Amygdala (tissue), 56 donors: ENCODE data around the gene FGD4.
"Not testable (repeated sequence)": the region's sequence is repeated elsewhere in the genome, so short reads cannot be mapped to it uniquely, and the experiment has no call there.

ENCODE experiments used
- DNase-seq, 56 donors: peaks; one replicate each; lab custom pipeline; 2025; lab: John Stamatoyannopoulos, UW

Gene FGD4

DNA sequence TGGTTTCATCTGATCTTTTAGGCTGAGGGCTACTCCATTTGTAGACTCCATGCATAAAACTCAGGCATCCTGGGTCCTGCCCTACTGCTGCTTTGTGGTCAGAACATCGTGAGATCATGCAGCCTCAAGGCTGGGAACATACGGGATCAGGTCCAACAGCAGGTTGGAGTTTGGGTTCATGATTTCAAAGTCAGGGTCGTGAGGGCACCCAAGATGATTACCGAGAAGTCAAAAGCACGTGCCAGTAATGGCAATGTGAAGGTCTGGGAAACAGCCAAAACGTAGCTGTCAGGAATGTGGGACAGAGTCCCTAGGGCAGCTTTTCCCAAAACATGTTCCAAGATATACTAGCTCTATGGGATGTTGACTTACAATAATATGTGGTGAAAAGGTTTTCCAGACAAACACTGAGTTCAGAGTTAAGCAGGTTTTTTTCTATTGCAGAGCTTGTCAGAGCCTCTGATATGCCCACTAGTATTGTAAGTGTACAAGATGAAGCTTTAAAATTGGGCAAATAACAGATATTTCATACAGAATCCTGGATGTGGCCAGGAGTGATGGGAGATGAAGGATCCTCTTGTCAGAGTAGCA lies 149.4 kb downstream of the FGD4 start:
- no peak for DNase-seq

DNA sequence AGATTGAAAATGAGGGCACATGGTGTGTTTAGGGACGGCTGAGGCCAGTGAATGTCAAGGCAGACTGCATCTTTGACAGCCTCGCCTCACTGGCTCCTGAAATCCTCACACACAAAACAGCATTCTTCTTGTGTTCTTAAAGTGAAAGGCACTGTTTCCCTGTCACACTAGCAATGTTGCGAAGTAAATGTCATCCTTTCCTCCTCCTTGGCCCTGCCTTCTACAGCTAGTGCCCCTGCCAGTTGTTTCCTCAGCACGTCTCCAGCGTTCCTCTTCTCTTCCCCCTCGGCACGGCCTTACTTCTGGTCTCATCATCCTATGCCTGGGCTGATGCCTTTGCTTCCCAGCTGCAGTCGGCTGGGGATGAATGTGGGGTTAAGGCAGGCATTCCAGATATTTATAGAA lies 150.3 kb downstream of the FGD4 start:
- peak in 16 of 56 donors; percentile 18 to 47 (median 33) for DNase-seq

- no peak for DNase-seq
Measured at GRCh38 chr12:32551058-32551457, 151.7 kb downstream of the FGD4 start.

- no peak for DNase-seq
Measured at GRCh38 chr12:32558903-32559302, 159.5 kb downstream of the FGD4 start.

DNA sequence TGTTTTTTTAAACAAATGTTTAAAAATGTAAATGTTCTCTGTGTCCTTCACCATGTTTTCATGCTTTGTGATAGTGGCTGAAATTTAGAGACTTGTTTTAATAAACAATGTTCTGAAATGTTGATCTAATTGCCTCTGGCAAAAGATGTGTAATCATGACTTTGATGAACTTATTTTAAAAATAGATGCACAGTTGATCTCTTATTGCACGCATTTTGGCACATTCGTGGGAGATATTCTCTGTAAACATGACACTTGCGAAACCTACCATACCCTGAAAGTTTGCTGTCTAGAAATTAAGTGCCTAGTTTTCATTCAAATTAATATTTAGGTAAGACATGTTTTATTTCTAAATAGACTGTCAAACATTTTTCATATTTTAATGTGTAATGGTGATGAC lies 160.1 kb downstream of the FGD4 start:
- DNase-seq, result no peak

DNA sequence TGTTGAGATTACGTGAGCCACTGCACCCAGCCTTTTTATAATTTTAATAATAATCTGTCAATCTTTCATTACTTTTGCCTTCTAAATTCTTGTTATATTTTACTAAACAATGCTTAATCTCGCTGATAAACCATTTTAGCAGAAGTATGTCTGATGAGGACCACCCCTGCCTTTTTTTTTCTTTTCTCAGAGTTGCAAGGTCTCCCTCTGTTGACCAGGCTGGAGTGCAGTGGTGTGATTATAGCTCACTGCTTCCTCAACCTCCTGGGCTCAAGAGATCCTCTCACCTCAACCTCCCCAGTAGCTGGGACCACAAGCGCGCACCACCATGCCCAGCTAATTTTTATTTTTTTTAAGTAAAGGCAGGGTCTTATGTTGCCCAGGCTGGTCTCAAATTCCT lies 161.2 kb downstream of the FGD4 start:
- no peak for DNase-seq

DNA sequence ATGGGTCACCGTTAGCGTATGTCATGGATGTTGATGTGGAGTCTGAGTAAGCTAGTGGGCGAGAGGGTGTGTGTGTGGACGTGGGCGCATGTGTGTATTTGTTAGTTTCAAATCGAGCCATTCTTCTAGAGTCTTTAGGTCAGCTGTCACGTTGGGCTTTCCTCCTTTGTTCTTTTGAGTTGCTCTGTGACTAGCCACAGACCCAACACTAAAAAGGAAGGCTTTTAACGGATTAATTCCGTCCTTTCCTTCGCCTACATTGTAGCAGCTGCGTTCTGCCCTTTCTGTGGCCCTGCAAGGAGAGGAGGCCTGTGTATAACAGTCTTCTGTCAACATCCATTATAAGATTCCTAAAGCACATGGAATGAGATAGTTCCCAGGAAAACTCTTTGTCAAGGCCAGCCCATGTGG lies 162.6 kb downstream of the FGD4 start:
- no peak for DNase-seq

DNA sequence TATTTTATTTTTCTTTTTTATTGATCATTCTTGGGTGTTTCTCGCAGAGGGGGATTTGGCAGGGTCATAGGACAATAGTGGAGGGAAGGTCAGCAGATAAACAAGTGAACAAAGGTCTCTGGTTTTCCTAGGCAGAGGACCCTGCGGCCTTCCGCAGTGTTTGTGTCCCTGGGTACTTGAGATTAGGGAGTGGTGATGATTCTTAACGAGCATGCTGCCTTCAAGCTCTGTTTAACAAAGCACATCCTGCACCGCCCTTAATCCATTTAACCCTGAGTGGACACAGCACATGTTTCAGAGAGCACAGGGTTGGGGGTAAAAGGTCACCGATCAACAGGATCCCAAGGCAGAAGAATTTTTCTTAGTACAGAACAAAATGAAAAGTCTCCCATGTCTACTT lies 163.1 kb downstream of the FGD4 start:
- DNase-seq, result not testable (repeated sequence)

DNA sequence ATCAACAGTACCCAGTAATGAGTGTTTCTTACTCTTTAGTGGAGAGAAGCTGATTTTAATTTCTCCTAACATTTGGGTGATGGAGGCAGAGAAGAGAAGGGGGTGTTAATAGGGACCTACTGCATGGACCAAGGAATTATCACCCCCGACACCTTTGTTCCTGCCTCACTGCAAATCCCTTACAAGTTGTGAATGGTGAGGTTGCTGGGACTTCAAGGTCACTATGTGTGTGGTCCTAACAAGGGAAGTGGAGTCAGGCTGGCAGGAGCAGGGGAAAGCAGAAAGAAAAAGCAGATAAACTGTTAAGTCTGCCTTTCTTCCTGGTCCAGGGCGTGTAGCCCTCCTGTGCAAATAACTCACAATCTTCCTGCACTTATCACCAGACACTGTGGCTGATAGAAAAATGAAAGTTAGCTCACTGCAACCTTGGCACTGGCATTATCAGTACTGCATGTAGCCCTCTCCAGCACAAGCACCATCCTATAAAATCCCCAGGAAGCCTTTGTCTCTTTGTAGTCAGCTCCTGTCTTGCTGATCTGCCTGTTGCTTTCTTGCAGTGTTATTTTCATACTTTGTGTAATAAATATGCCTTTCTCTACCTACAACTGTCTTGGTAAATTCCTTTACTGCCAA lies 167.4 kb downstream of the FGD4 start:
- no peak for DNase-seq

GRCh38 chr12:32567296-32567674 lies 167.9 kb downstream of the FGD4 start:
- peak in 7 of 56 donors; percentile 12 to 50 (median 26) for DNase-seq

DNA sequence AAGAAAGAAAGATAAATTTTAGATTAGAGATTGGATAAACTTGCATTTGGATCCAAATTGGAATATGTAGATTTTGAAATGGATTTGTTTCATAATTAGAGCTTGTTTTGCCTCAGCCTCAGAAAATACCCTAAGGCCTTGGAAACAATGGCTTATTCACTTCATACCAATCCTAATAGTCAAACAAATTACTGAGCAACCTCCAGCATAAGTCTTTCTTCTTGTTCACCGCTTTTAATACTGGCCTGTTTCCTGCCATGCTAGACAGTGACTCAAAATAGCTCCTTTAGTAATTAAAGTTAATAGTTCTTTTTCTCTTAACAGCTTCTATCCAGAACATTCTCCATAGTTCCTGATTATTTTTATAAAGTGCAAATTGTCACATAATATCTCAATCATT lies 168.9 kb downstream of the FGD4 start:
- no peak for DNase-seq

DNA sequence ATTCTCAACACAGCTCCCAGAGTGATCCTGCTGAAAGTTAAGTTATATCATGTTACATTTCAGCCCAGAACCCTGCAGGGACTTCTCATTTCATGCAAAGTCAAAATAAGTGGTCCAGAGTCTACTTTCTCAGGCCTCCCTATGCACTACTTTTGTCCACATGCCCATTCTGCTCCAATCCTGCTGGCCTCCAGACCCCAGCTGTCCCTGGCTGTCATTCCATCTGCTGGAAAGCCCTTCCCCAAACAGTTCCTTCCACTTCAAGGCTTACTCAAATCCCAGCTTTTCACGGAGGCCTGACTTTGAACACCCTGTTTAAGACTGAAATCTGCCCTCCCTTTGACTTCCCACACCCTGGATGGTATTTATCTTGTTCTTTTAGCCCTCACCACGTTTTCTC lies 169.9 kb downstream of the FGD4 start:
- no peak for DNase-seq

- DNase-seq, result no peak
Measured at GRCh38 chr12:32574585-32574984, 175.2 kb downstream of the FGD4 start.

- no peak for DNase-seq
Measured at GRCh38 chr12:32577328-32577727, 178.0 kb downstream of the FGD4 start.

DNA sequence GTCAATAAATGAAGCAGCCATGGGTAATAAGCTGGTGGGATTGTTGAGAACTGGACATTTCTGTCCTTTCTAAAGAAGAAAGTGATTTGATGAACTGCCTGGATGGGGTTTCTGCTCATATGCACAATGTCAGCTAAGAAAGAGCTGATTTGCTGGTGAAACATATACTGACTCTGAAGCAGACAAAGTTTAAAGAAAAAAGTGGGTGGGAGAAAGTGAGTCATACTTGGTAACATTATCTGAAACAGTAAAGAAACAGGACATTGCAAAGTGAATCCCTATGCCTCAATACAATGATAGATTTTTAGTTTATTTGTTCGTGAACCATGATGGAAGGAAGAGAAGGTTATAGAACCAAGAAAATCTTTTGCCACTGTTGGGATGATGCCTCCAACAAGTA lies 184.2 kb downstream of the FGD4 start:
- no peak for DNase-seq

DNA sequence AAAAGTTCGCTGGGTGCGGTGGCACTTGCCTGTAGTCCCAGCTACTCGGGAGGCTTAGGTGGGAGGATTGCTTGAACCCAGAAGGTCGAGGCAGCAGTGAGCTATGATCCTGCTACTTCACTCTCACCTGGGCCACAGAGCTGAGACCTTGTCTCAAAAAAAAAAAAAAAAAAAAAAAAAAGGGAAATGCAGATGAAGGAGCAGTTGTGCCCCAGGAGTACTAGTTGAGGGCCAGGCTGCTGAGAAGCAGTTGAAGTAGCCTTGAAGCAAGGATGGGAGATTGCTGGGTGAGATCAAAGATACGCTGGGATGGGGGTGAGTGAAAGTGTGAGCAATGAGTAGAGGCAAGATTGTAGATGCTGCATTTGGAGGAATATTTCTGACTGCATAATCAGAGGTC lies 186.3 kb downstream of the FGD4 start:
- DNase-seq, result no peak

DNA sequence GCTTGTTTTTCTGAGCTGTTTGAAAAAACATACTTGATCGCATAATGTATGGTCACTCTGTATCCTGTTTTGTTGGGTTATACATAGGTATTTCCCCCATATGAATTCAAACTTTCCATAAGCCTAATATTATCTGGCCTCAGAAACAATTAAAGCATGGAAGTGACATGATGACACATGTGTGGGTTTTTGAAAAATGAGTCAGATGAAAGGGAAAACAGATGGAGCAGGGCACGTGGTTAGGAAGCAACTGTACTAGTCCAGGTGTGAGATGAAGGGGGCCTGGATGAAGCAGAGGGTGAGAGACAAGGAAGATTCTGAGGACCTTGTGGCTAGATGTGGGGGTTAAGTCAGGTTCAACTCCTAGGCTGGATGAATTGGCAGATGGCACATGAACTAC lies 187.0 kb downstream of the FGD4 start:
- no peak for DNase-seq

- no peak for DNase-seq
Measured at GRCh38 chr12:32587581-32588495, 188.5 kb downstream of the FGD4 start.

GRCh38 chr12:32588604-32589003 lies 189.2 kb downstream of the FGD4 start:
- no peak for DNase-seq

GRCh38 chr12:32589165-32589865 lies 190.0 kb downstream of the FGD4 start:
- DNase-seq, result no peak

DNA sequence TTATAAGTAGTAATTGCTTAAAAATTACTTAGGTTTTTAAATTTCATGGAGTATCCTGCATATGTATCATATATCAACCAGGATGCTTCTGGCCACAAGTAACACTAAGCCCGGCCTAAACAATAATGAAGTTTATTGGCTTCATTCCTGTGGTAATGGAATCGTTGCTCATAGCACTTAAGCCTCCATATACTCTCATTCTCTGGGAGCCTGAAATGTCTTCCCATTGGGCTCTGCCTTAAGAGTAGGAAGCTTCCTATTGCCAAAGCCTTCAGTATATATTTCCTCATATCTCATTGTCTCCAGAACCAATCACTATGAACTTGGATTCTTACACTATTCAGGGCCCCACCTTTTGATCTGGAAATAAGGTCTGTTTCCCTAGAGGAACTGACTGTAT lies 195.9 kb downstream of the FGD4 start:
- DNase-seq, result no peak
